Esophagus squamous epithelium (tissue), 5 donors: Measurements from ENCODE around the gene HS2ST1. TPM values are rescaled to one million over a fixed set of nuclear protein-coding genes. Genes with fewer than 3 reads are reported as not detected.

Experiments used
- DNase-seq: peaks from one replicate; lab custom pipeline; 2025; lab: John Stamatoyannopoulos, UW
- H3K27ac ChIP-seq, 4 donors: fragments of 200-600 bp; sonication (generic); one replicate each; pipeline ENCODE4 v1.5.1; 2016 to 2019; ENCODE audit warnings: mild to moderate bottlenecking in 1 of 4
- H3K27me3 ChIP-seq, 4 donors: fragments of 200-600 bp; sonication (generic); 1 replicate in 3 of 4; 2 replicates in 1 of 4; pipeline versions ENCODE4 v1.5.1 to v1.6.0; 2017 to 2021; ENCODE audit warnings: antibody characterized with exemption in 1 of 4
- H3K36me3 ChIP-seq, 3 donors: fragments of 200-600 bp; sonication (generic); one replicate each; pipeline ENCODE4 v1.5.1; 2016 to 2019
- H3K4me1 ChIP-seq, 3 donors: fragments of 200-600 bp; sonication (generic); one replicate each; pipeline ENCODE4 v1.5.1; 2017 to 2019
- H3K4me3 ChIP-seq, 4 donors: fragments of 200-600 bp; sonication (generic); 1 replicate in 3 of 4; 2 replicates in 1 of 4; pipeline ENCODE4 v1.5.1; 2016 to 2019; ENCODE audit warnings: mild to moderate bottlenecking in 2 of 4, moderate library complexity in 1 of 4
- H3K9me3 ChIP-seq, 3 donors: fragments of 200-600 bp; sonication (generic); one replicate each; pipeline ENCODE4 v1.5.1; 2016 to 2019
- CTCF ChIP-seq, 6 experiments: fragments of 450-650 bp in 4 of 6; fragments of 200-600 bp in 2 of 6; sonication (generic) in 2 of 6; IDR thresholded peaks; one replicate each; pipeline ENCODE4 v1.5.1; 2016 to 2019; ENCODE audit warnings: antibody characterized with exemption in 6 of 6, mild to moderate bottlenecking in 4 of 6, moderate library complexity in 4 of 6
- POLR2A ChIP-seq, 4 donors: fragments of 450-650 bp; IDR thresholded peaks; one replicate each; pipeline ENCODE4 v1.6.1; 2017; ENCODE audit warnings: antibody characterized with exemption in 4 of 4, mild to moderate bottlenecking in 4 of 4, moderate library complexity in 3 of 4
- WGBS, 2 donors: methylation state at CpG; one replicate each; pipeline ENCODE4 v1.1.5; 2018; 5-methylcytosine and 5-hydroxymethylcytosine counted together
- intact Hi-C: fragments of 100-400 bp; cut with DNase I; formaldehyde crosslinking; loops from one replicate; pipeline ENCODE4 v1.15.0; 2022
- total RNA-seq, 4 donors: library from RNA; depleted of rRNA; stranded (reverse); fragments of >200 nt; gene quantifications; one replicate each; pipeline ENCODE4 v1.1.0, GENCODE V29; 2016
- donor health status: DM: yes; HTN: yes; CAD: no.

Gene HS2ST1
- total RNA-seq, 4 donors from 2014 or later, result 5.3 to 10.5 (median 9.1) TPM

GRCh38 chr1:87146538-87146937 is 232.1 kb downstream of the HS2ST1 start:
- no peak overlapping the region for H3K27ac ChIP-seq
- DNase-seq, result no peak
- no peaks in the 10 kb centered on the region for H3K9me3 ChIP-seq
- H3K4me1 ChIP-seq, result peaks cover 0 to 39% (median 10%) of the 10 kb centered on the region in 3 donors
- H3K4me3 ChIP-seq, result no peak overlapping the region
- intact Hi-C loops, result no loop called here
- TF ChIP-seq CTCF (IDR thresholded peaks at IDR 0.05) (no peak), POLR2A (IDR thresholded peaks at IDR 0.05) (no peak)
- no peaks in the 10 kb centered on the region for H3K27me3 ChIP-seq
- H3K36me3 ChIP-seq, result no peaks in the 10 kb centered on the region
- 79 to 87% methylated on average over 2 of the region's 2 CpGs for WGBS, 2 donors

GRCh38 chr1:87146986-87147385 is 232.6 kb downstream of the HS2ST1 start:
- Histone ChIP-seq H3K36me3 (no peaks in the 10 kb centered on the region), H3K4me1 (peaks cover 0 to 39% (median 13%) of the 10 kb centered on the region in 3 donors), H3K27me3 (no peaks in the 10 kb centered on the region), H3K9me3 (no peaks in the 10 kb centered on the region), H3K4me3 (no peak overlapping the region), H3K27ac (no peak overlapping the region)
- intact Hi-C loops, result no loop called here
- no peak for TF ChIP-seq POLR2A (IDR thresholded peaks at IDR 0.05)
- no peak for TF ChIP-seq CTCF (IDR thresholded peaks at IDR 0.05)
- WGBS, 2 donors, result 46 to 50% methylated on average over 2 of the region's 2 CpGs
- DNase-seq, result no peak

- TF ChIP-seq POLR2A (IDR thresholded peaks at IDR 0.05) (no peak), CTCF (IDR thresholded peaks at IDR 0.05) (no peak)
- no peak overlapping the region for H3K4me3 ChIP-seq
- 42 to 72% methylated on average over 3 of the region's 3 CpGs for WGBS, 2 donors
- DNase-seq, result no peak
- no peaks in the 10 kb centered on the region for H3K27me3 ChIP-seq
- intact Hi-C loops, result no loop called here
- no peaks in the 10 kb centered on the region for H3K36me3 ChIP-seq
- H3K9me3 ChIP-seq, result no peaks in the 10 kb centered on the region
- H3K27ac ChIP-seq, result peak overlapping the region in 1 of 4 donors; percentile 73
- peaks cover 0 to 44% (median 16%) of the 10 kb centered on the region in 3 donors for H3K4me1 ChIP-seq
These were observed 233.4 kb downstream of the HS2ST1 start for GRCh38 chr1:87147851-87148250.

GRCh38 chr1:87148661-87149060 is 234.2 kb downstream of the HS2ST1 start:
- H3K27ac ChIP-seq, result peak overlapping the region in 3 of 4 donors; percentile 27 to 73 (median 73)
- WGBS, 2 donors, result 92 to 95% methylated on average over 4 of the region's 4 CpGs
- DNase-seq, result no peak

More at GRCh38 chr1:87148661-87149060, 234.2 kb downstream of the HS2ST1 start:
- intact Hi-C loops, result no loop called here
- Histone ChIP-seq H3K9me3 (no peaks in the 10 kb centered on the region), H3K27me3 (no peaks in the 10 kb centered on the region), H3K36me3 (no peaks in the 10 kb centered on the region), H3K4me3 (no peak overlapping the region), H3K4me1 (peaks cover 0 to 44% (median 16%) of the 10 kb centered on the region in 3 donors)
- TF ChIP-seq POLR2A (IDR thresholded peaks at IDR 0.05) (no peak), CTCF (IDR thresholded peaks at IDR 0.05) (no peak)
